Measurements from ENCODE around the gene ARAP1. TPM values are rescaled to one million over a fixed set of nuclear protein-coding genes. Genes with fewer than 3 reads are reported as not detected.

ARAP1 gene
- polyA plus RNA-seq, 1 donor (not counting 4 experiments of a cell fraction or from before 2014, with no cell fraction given): 32.8 TPM

DNA sequence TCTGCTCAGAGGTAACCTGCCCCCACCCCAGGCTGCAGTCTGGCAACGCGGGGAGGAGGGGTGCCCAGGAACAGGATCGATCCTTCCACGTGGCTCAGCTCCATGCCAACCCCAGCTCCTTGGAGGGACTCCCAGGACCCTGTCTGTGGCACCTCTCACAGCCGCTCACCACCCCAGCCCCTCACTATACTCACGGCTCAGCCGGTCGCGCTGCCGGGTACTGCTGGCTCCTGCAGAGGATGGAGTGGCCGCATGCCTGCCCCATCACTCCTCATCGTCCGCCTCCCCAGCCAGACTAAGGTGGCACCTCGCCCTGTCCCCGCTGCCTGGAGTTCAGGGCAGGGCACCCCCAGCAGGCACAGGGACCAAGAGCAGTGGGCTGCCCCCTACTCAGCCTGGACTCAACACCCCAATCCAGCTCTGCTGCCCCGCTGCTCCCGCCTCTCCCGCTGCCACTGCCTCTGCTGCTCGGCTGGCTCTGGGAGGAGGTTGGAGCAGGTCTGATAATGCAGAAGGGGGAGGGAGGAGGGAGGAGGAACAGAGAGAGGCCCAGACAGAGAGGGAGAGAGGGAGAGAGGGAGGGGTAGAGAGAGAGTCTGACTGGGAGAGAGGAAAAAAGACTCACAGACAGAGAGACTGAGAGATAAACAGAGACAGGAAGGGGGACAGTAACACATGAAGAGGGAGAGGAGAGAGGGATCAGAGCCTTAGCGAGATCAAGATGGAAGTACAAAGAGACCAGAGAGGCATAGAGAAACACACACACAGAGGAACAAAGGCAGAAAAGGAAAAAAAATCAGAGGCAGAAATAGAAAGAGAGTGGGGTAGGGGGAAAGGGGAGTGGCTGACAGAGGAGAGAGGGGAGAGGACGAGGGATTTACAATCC lies 78.0 kb downstream of the ARAP1 start, which contains the start of gene PDE2A:
TSS of gene PDE2A (minus strand) at position 480 of the 886 bp plus-strand sequence. CDS start at position 265, 215 bp downstream.
- Histone ChIP-seq H3K4me1 (ENCODE audit: control insufficient read depth, extremely low read depth, insufficient read depth, low read length) (no peaks in the 10 kb centered on the region), H3K27me3 (ENCODE audit: control insufficient read depth, extremely low read depth, insufficient read depth, low read length) (peaks cover 66% of the 10 kb centered on the region), H3K9ac (ENCODE audit: control insufficient read depth, extremely low read depth, insufficient read depth, low read length) (no peak within 1 kb of the TSS), H3K4me3 (ENCODE audit: control insufficient read depth in 2 of 3, extremely low read depth in 1 of 3, insufficient read depth in 2 of 3, low read depth in 1 of 3, low read length in 3 of 3) (no peak within 1 kb of the TSS), H4K20me1 (ENCODE audit: control insufficient read depth, extremely low read depth, insufficient read depth, low read length) (peaks cover 5% of the 10 kb centered on the region), H3K9me3 (ENCODE audit: control insufficient read depth, low read depth, low read length) (no peaks in the 10 kb centered on the region), H2AFZ (ENCODE audit: control insufficient read depth, low read length) (no peak within 1 kb of the TSS), H3K9me1 (ENCODE audit: control insufficient read depth, extremely low read depth, insufficient read depth, low read length) (no peaks in the 10 kb centered on the region), H3K36me3 (ENCODE audit: control insufficient read depth in 2 of 2, extremely low read depth in 1 of 2, insufficient read depth in 2 of 2, low read length in 2 of 2) (no peaks in the 10 kb centered on the region), H3K27ac (ENCODE audit: control insufficient read depth, insufficient read depth, low read length) (no peak within 1 kb of the TSS), H3K79me2 (ENCODE audit: control insufficient read depth, insufficient read depth, low read length) (no peaks in the 10 kb centered on the region), H3K4me2 (ENCODE audit: control insufficient read depth, extremely low read depth, insufficient read depth, low read depth, low read length) (no peak within 1 kb of the TSS)
- TF ChIP-seq EZH2 (IDR thresholded peaks at IDR 0.05; ENCODE audit: low read length): no peak
- no peak for TF ChIP-seq CTCF (optimal IDR thresholded peaks at IDR 0.05 in 1 of 3, IDR thresholded peaks at IDR 0.05 in 1 of 3, conservative IDR thresholded peaks at IDR 0.05 in 1 of 3; ENCODE audit: extremely low read depth in 1 of 3, insufficient read depth in 2 of 3, low read length in 3 of 3)
- FAIRE-seq: no peak
- DNase-seq (ENCODE audit: low read depth, low spot score): no peak
- dilution Hi-C loops (cut with MboI; ENCODE audit: extremely low pct_ligation_motif_present, low sequenced_read_pairs): no loop called here

DNA sequence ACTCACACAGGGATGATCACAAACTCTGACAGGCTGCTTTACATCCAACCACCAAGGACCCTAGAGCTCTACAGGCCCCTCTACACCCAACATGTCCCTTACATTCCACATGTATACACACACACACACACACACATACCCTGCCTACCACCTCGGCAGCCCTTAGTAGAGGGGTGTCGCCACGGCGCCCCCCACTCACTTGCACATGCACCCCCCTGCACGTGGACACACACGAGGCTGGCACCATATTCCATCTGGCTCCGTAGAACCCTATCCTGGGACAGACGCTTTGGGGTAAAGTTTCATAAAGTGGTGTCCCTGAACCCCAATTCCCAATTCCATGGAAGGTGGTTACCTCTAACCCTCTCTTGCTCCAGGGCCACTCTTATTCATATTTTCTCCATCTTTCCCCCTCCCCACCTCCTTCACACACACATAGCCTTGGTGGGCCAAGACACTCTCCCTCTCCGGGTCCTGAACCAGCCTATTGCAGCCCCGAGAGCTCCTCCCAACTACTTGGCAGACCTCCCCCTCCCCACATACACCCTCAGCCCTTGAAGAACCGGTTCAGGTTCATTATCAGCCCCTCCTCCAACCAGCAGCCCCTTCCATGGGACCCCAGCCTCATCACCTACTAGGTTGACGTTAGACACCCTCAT lies 78.8 kb downstream of the ARAP1 start:
- H3K4me2 ChIP-seq (ENCODE audit: control insufficient read depth, extremely low read depth, insufficient read depth, low read depth, low read length): no peak overlapping the region
- no peaks in the 10 kb centered on the region for H4K20me1 ChIP-seq (ENCODE audit: control insufficient read depth, extremely low read depth, insufficient read depth, low read length)
- no peak overlapping the region for H3K4me3 ChIP-seq (ENCODE audit: control insufficient read depth in 2 of 3, extremely low read depth in 1 of 3, insufficient read depth in 2 of 3, low read depth in 1 of 3, low read length in 3 of 3)
- H3K9me3 ChIP-seq (ENCODE audit: control insufficient read depth, low read depth, low read length): no peaks in the 10 kb centered on the region
- H3K4me1 ChIP-seq (ENCODE audit: control insufficient read depth, extremely low read depth, insufficient read depth, low read length): no peaks in the 10 kb centered on the region
- H3K79me2 ChIP-seq (ENCODE audit: control insufficient read depth, insufficient read depth, low read length): no peaks in the 10 kb centered on the region
- dilution Hi-C loops (cut with MboI; ENCODE audit: extremely low pct_ligation_motif_present, low sequenced_read_pairs): no loop called here
- FAIRE-seq (no peak), DNase-seq (ENCODE audit: low read depth, low spot score) (no peak)
- peaks cover 62% of the 10 kb centered on the region for H3K27me3 ChIP-seq (ENCODE audit: control insufficient read depth, extremely low read depth, insufficient read depth, low read length)
- no peak overlapping the region for H3K9ac ChIP-seq (ENCODE audit: control insufficient read depth, extremely low read depth, insufficient read depth, low read length)
- H3K36me3 ChIP-seq (ENCODE audit: control insufficient read depth in 2 of 2, extremely low read depth in 1 of 2, insufficient read depth in 2 of 2, low read length in 2 of 2): no peaks in the 10 kb centered on the region
- no peak overlapping the region for H3K27ac ChIP-seq (ENCODE audit: control insufficient read depth, insufficient read depth, low read length)
- H3K9me1 ChIP-seq (ENCODE audit: control insufficient read depth, extremely low read depth, insufficient read depth, low read length): no peaks in the 10 kb centered on the region
- no peak overlapping the region for H2AFZ ChIP-seq (ENCODE audit: control insufficient read depth, low read length)
- TF ChIP-seq CTCF (optimal IDR thresholded peaks at IDR 0.05 in 1 of 3, IDR thresholded peaks at IDR 0.05 in 1 of 3, conservative IDR thresholded peaks at IDR 0.05 in 1 of 3; ENCODE audit: extremely low read depth in 1 of 3, insufficient read depth in 2 of 3, low read length in 3 of 3) (no peak), EZH2 (IDR thresholded peaks at IDR 0.05; ENCODE audit: low read length) (no peak)
